ENCODE results near the gene APC2.

The APC2 gene

GRCh38 chr19:1482361-1483130, 32.6 kb downstream of the APC2 start:
- no peak for DNase-seq

GRCh38 chr19:1483131-1483978, 33.4 kb downstream of the APC2 start:
- DNase-seq = no peak

GRCh38 chr19:1483979-1484428, 34.1 kb downstream of the APC2 start:
- DNase-seq = no peak

- DNase-seq = no peak
Measured at GRCh38 chr19:1486720-1487575, 37.0 kb downstream of the APC2 start.

- no peak for DNase-seq
Measured at GRCh38 chr19:1487576-1488281, 37.8 kb downstream of the APC2 start.

- DNase-seq = no peak
Measured at GRCh38 chr19:1488282-1488601, 38.3 kb downstream of the APC2 start.

GRCh38 chr19:1489463-1490310, 39.8 kb downstream of the APC2 start:
- no peak for DNase-seq

- DNase-seq = peak; percentile 94 to 98 (median 96)
Measured at GRCh38 chr19:1490311-1491113, 40.6 kb downstream of the APC2 start, which contains the start of gene PCSK4. TSS of gene PCSK4 (minus strand) at chr19:1490350. CDS start at chr19:1490346, 4 bp downstream.

- no peak for DNase-seq
Measured at GRCh38 chr19:1491114-1491848, 41.4 kb downstream of the APC2 start, which contains the start of gene REEP6. TSS of gene REEP6 (plus strand) at chr19:1491181. CDS start at chr19:1491270, 89 bp downstream.

GRCh38 chr19:1491849-1492170, 41.9 kb downstream of the APC2 start:
- DNase-seq = no peak

GRCh38 chr19:1492474-1493006, 42.6 kb downstream of the APC2 start:
- DNase-seq = no peak

- DNase-seq = no peak
Measured at GRCh38 chr19:1494115-1494815, 44.3 kb downstream of the APC2 start.

- DNase-seq = no peak
Measured at GRCh38 chr19:1495051-1495798, 45.3 kb downstream of the APC2 start.

- no peak for DNase-seq
Measured at GRCh38 chr19:1495799-1496713, 46.1 kb downstream of the APC2 start.

GRCh38 chr19:1496714-1497577, 47.0 kb downstream of the APC2 start:
- no peak for DNase-seq
